T-cell (primary cell): ENCODE data around the gene DOCK4. TPM values are rescaled to one million over a fixed set of nuclear protein-coding genes. Genes with fewer than 3 reads are reported as not detected.

ENCODE experiments used
- ATAC-seq, 4 experiments: fragments of 200-7000 bp in 3 of 4; fragments of 150-1000 bp in 1 of 4; cut with Tn5 transposase; replicated peaks in 1 of 4; 1 replicate in 3 of 4; 2 replicates in 1 of 4; pipeline ENCODE4 v1.10.0; 2021; ENCODE audit warnings: moderate library complexity in 3 of 4, mild to moderate bottlenecking in 2 of 4, moderate number of reproducible peaks in 1 of 4
- CTCF ChIA-PET, 2 donors: fragments of 300-600 bp; sonication (Branson Sonifier 250); formaldehyde crosslinking; loops; one replicate each; lab custom pipeline; 2022; ENCODE audit warnings: antibody characterized with exemption in 2 of 2; lab: Charles Lee
- POLR2A ChIA-PET, 2 donors: fragments of 300-600 bp; sonication (Branson Sonifier 250); formaldehyde crosslinking; loops; one replicate each; lab custom pipeline; 2022; ENCODE audit warnings: antibody characterized with exemption in 2 of 2; lab: Charles Lee
- DNase-seq, 35 experiments: peaks; one replicate each; pipeline versions ENCODE4 v3.0.0 to v3.0.0-alpha.2; 2013 to 2023
- H3K27ac ChIP-seq: one replicate; pipeline ENCODE4 v1.5.1; 2013; ENCODE audit warnings: low read length
- H3K27me3 ChIP-seq, 2 experiments: replicated peaks in 1 of 2; 1 replicate in 1 of 2; 2 replicates in 1 of 2; pipeline versions ENCODE4 v1.6.1 to v1.7.0; 2013; ENCODE audit warnings: low read length in 1 of 2, mixed read lengths in 1 of 2; ENCODE audit not compliant: control insufficient read depth in 2 of 2, insufficient read depth in 2 of 2; ENCODE audit errors: extremely low read depth in 1 of 2
- H3K36me3 ChIP-seq, 2 donors: 1 replicate in 1 of 2; 2 replicates in 1 of 2; pipeline versions ENCODE4 v1.6.1 to v1.7.0; 2013; ENCODE audit warnings: low read length in 1 of 2; ENCODE audit not compliant: control insufficient read depth in 2 of 2, insufficient read depth in 1 of 2; ENCODE audit errors: extremely low read depth in 1 of 2
- H3K4me1 ChIP-seq, 2 experiments: 1 replicate in 1 of 2; 2 replicates in 1 of 2; pipeline versions ENCODE4 v1.6.1 to v1.7.0; 2013; ENCODE audit warnings: low read length in 2 of 2, mixed read lengths in 1 of 2; ENCODE audit not compliant: insufficient read depth in 2 of 2, control insufficient read depth in 1 of 2; ENCODE audit errors: extremely low read depth in 1 of 2
- H3K4me3 ChIP-seq, 2 donors: 1 replicate in 1 of 2; 2 replicates in 1 of 2; pipeline versions ENCODE4 v1.5.1 to v1.7.0; 2013; ENCODE audit warnings: mild to moderate bottlenecking in 2 of 2, low read length in 1 of 2, moderate library complexity in 1 of 2; ENCODE audit not compliant: control insufficient read depth in 1 of 2; ENCODE audit errors: extremely low read depth in 1 of 2
- H3K9me3 ChIP-seq: 2 replicates; pipeline ENCODE4 v1.7.0; 2013
- H3K27ac Mint-ChIP-seq, 2 donors: one replicate each; pipeline ENCODE4 v1.8.0; 2020 to 2021; ENCODE audit warnings: mild to moderate bottlenecking in 2 of 2, mixed read lengths in 2 of 2
- H3K27me3 Mint-ChIP-seq, 2 donors: one replicate each; pipeline ENCODE4 v1.8.0; 2021 to 2022; ENCODE audit warnings: mixed read lengths in 2 of 2
- H3K36me3 Mint-ChIP-seq: one replicate; pipeline ENCODE4 v1.8.0; 2021; ENCODE audit warnings: mixed read lengths
- H3K4me1 Mint-ChIP-seq, 3 donors: one replicate each; pipeline ENCODE4 v1.8.0; 2020 to 2022; ENCODE audit warnings: mixed read lengths in 3 of 3, mild to moderate bottlenecking in 1 of 3
- H3K4me3 Mint-ChIP-seq, 3 donors: one replicate each; pipeline ENCODE4 v1.8.0; 2020 to 2022; ENCODE audit warnings: mild to moderate bottlenecking in 3 of 3, mixed read lengths in 3 of 3, moderate library complexity in 3 of 3
- H3K9me3 Mint-ChIP-seq, 3 donors: one replicate each; pipeline ENCODE4 v1.8.0; 2020 to 2022; ENCODE audit warnings: mixed read lengths in 3 of 3
- WGBS: methylation state at CpG from one replicate; pipeline ENCODE4 v1.1.5; 2013; ENCODE audit warnings: missing lambda C conversion rate; ENCODE audit not compliant: insufficient coverage; 5-methylcytosine and 5-hydroxymethylcytosine counted together
- total RNA-seq, 35 experiments: library from RNA in 6 of 35; stranded (reverse) in 6 of 35; fragments of 120-200 nt in 1 of 35; gene quantifications; one replicate each; pipeline versions ENCODE4 v1.2.1 to v1.2.4 and lab custom pipeline; 2013 to 2026

The DOCK4 gene
- total RNA-seq, 5 donors from 2014 or later (not counting 1 experiment from before 2014, with no cell fraction given), result 0.35 to 1.4 (median 0.85) TPM

GRCh38 chr7:111839261-111839660 lies 366.9 kb downstream of the DOCK4 start:
- H3K4me1 Mint-ChIP-seq, result peaks cover 0 to 7% (median 4%) of the 10 kb centered on the region in 3 donors
- CTCF ChIA-PET, result no interaction called here
- POLR2A ChIA-PET, result no interaction called here

GRCh38 chr7:111836592-111836991 lies 369.6 kb downstream of the DOCK4 start:
- Histone ChIP-seq H3K9me3 (no peaks in the 10 kb centered on the region), H3K4me1 (no peaks in the 10 kb centered on the region), H3K4me3 (no peak overlapping the region), H3K36me3 (no peaks in the 10 kb centered on the region), H3K27me3 (no peaks in the 10 kb centered on the region), H3K27ac (no peak overlapping the region)
- POLR2A ChIA-PET, result no interaction called here
- Mint-ChIP-seq H3K4me3 (no peak overlapping the region), H3K9me3 (peaks cover 0 to 6% (median 0%) of the 10 kb centered on the region in 3 donors), H3K27me3 (no peaks in the 10 kb centered on the region), H3K36me3 (no peaks in the 10 kb centered on the region), H3K27ac (no peak overlapping the region), H3K4me1 (peaks cover 0 to 2% (median 2%) of the 10 kb centered on the region in 3 donors)
- ATAC-seq (no peak), DNase-seq (no peak)
- CTCF ChIA-PET, result no interaction called here
- WGBS, result no CpG with 5 or more reads among the region's 1 CpG

More at GRCh38 chr7:111839261-111839660, 366.9 kb downstream of the DOCK4 start:
- H3K27me3 Mint-ChIP-seq, result no peaks in the 10 kb centered on the region
- Histone ChIP-seq H3K27me3 (no peaks in the 10 kb centered on the region), H3K36me3 (no peaks in the 10 kb centered on the region), H3K4me1 (no peaks in the 10 kb centered on the region), H3K4me3 (no peak overlapping the region), H3K27ac (no peak overlapping the region), H3K9me3 (no peaks in the 10 kb centered on the region)
- H3K9me3 Mint-ChIP-seq, result peaks cover 0 to 6% (median 0%) of the 10 kb centered on the region in 3 donors
- H3K27ac Mint-ChIP-seq, result no peak overlapping the region
- H3K4me3 Mint-ChIP-seq, result no peak overlapping the region
- no peak for ATAC-seq
- H3K36me3 Mint-ChIP-seq, result no peaks in the 10 kb centered on the region
- DNase-seq, result no peak

- H3K4me3 Mint-ChIP-seq, result no peak overlapping the region
- H3K9me3 ChIP-seq, result no peaks in the 10 kb centered on the region
These were observed 371.1 kb downstream of the DOCK4 start for GRCh38 chr7:111835066-111835465.

DNA sequence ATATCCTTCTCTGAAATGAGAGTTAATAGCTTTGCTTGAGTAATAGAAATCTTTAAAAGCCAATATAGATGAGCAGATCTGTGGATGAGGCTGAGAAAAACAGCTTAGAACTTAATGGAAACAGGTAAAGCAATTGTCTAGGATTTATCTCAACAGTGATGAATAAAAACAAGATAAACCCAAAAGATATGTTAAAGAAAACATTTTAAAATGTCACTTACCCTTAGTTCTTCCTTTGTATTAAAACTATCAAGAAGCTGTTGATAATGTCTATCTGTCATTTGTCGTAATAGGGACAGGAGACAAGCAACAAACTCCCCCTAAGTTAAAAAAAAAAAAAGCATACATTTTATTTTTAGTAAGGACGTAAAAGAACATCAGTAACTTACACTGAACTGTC lies 371.8 kb downstream of the DOCK4 start:
- no peak for DNase-seq
- no peak overlapping the region for H3K4me3 Mint-ChIP-seq
- ATAC-seq, result no peak
- H3K27me3 ChIP-seq, result no peaks in the 10 kb centered on the region
- peaks cover 0 to 3% of the 10 kb centered on the region in 2 donors for H3K27me3 Mint-ChIP-seq
- no peaks in the 10 kb centered on the region for H3K36me3 ChIP-seq
- ChIA-PET CTCF (interaction anchor here in 1 of 2 donors (0.7 kb wide), 1 partner anchor 9 kb away, joined by 7 read pairs; no protein-coding TSS in a partner anchor), POLR2A (no interaction called here)
- no peak overlapping the region for H3K27ac ChIP-seq
- H3K9me3 ChIP-seq, result no peaks in the 10 kb centered on the region
- no CpG with 5 or more reads among the region's 2 CpGs for WGBS
- no peaks in the 10 kb centered on the region for H3K4me1 Mint-ChIP-seq
- H3K36me3 Mint-ChIP-seq, result no peaks in the 10 kb centered on the region
- no peak overlapping the region for H3K27ac Mint-ChIP-seq
- no peak overlapping the region for H3K4me3 ChIP-seq
- no peaks in the 10 kb centered on the region for H3K4me1 ChIP-seq
- H3K9me3 Mint-ChIP-seq, result peaks cover 0 to 6% (median 0%) of the 10 kb centered on the region in 3 donors

More at GRCh38 chr7:111835066-111835465, 371.1 kb downstream of the DOCK4 start:
- H3K27me3 Mint-ChIP-seq, result peaks cover 0 to 3% of the 10 kb centered on the region in 2 donors
- Histone ChIP-seq H3K27me3 (no peaks in the 10 kb centered on the region), H3K4me3 (no peak overlapping the region), H3K36me3 (no peaks in the 10 kb centered on the region), H3K4me1 (no peaks in the 10 kb centered on the region), H3K27ac (no peak overlapping the region)
- POLR2A ChIA-PET, result no interaction called here
- no peak overlapping the region for H3K27ac Mint-ChIP-seq
- no peaks in the 10 kb centered on the region for H3K4me1 Mint-ChIP-seq
- no peaks in the 10 kb centered on the region for H3K36me3 Mint-ChIP-seq
- CTCF ChIA-PET, result no interaction called here
- DNase-seq, result no peak
- H3K9me3 Mint-ChIP-seq, result peaks cover 0 to 6% (median 0%) of the 10 kb centered on the region in 3 donors
- no peak for ATAC-seq

GRCh38 chr7:111833466-111833865 lies 372.7 kb downstream of the DOCK4 start:
- H3K9me3 ChIP-seq, result no peaks in the 10 kb centered on the region
- H3K4me1 Mint-ChIP-seq, result no peaks in the 10 kb centered on the region
- no peak overlapping the region for H3K27ac Mint-ChIP-seq
- no peaks in the 10 kb centered on the region for H3K36me3 ChIP-seq
- H3K27me3 Mint-ChIP-seq, result peaks cover 0 to 3% of the 10 kb centered on the region in 2 donors
- H3K27me3 ChIP-seq, result no peaks in the 10 kb centered on the region
- no peak for ATAC-seq
- no peaks in the 10 kb centered on the region for H3K36me3 Mint-ChIP-seq
- ChIA-PET POLR2A (no interaction called here), CTCF (no interaction called here)
- H3K9me3 Mint-ChIP-seq, result peaks cover 0 to 6% (median 0%) of the 10 kb centered on the region in 3 donors
- no peak overlapping the region for H3K4me3 Mint-ChIP-seq
- no peak overlapping the region for H3K4me3 ChIP-seq
- no peak overlapping the region for H3K27ac ChIP-seq
- no peak for DNase-seq
- no peaks in the 10 kb centered on the region for H3K4me1 ChIP-seq

- H3K27me3 ChIP-seq, result no peaks in the 10 kb centered on the region
- H3K9me3 ChIP-seq, result no peaks in the 10 kb centered on the region
- Mint-ChIP-seq H3K36me3 (no peaks in the 10 kb centered on the region), H3K27ac (no peak overlapping the region), H3K9me3 (peaks cover 0 to 6% (median 0%) of the 10 kb centered on the region in 3 donors), H3K4me1 (no peaks in the 10 kb centered on the region), H3K4me3 (no peak overlapping the region), H3K27me3 (peaks cover 0 to 3% of the 10 kb centered on the region in 2 donors)
- POLR2A ChIA-PET, result interaction anchor here in 1 of 2 donors (0.6 kb wide), 1 partner anchor 1724 kb away, joined by 3 read pairs; no protein-coding TSS in a partner anchor
- H3K27ac ChIP-seq, result no peak overlapping the region
- ATAC-seq (no peak), DNase-seq (no peak)
- no peaks in the 10 kb centered on the region for H3K36me3 ChIP-seq
- 93% methylated on average over 3 of the region's 5 CpGs for WGBS
- CTCF ChIA-PET, result no interaction called here
- H3K4me1 ChIP-seq, result no peaks in the 10 kb centered on the region
- H3K4me3 ChIP-seq, result no peak overlapping the region
These were observed 374.0 kb downstream of the DOCK4 start for GRCh38 chr7:111832174-111832573.

GRCh38 chr7:111829221-111829620 lies 377.0 kb downstream of the DOCK4 start:
- DNase-seq (no peak), ATAC-seq (no peak)
- Histone ChIP-seq H3K9me3 (no peaks in the 10 kb centered on the region), H3K36me3 (no peaks in the 10 kb centered on the region), H3K27me3 (no peaks in the 10 kb centered on the region), H3K4me3 (no peak overlapping the region), H3K4me1 (no peaks in the 10 kb centered on the region), H3K27ac (no peak overlapping the region)
- H3K27ac Mint-ChIP-seq, result no peak overlapping the region
- ChIA-PET CTCF (no interaction called here), POLR2A (no interaction called here)
- WGBS, result no CpG with 5 or more reads among the region's 2 CpGs
- no peaks in the 10 kb centered on the region for H3K36me3 Mint-ChIP-seq
- H3K9me3 Mint-ChIP-seq, result no peaks in the 10 kb centered on the region
- peaks cover 0 to 3% of the 10 kb centered on the region in 2 donors for H3K27me3 Mint-ChIP-seq
- H3K4me1 Mint-ChIP-seq, result no peaks in the 10 kb centered on the region
- no peak overlapping the region for H3K4me3 Mint-ChIP-seq
